CD4-positive, alpha-beta T cell (primary cell): ENCODE measurements around the gene AICDA. TPM values are rescaled to one million over a fixed set of nuclear protein-coding genes. Genes with fewer than 3 reads are reported as not detected.

Experiments used
- ATAC-seq: fragments of 200-7000 bp; cut with Tn5 transposase; one replicate; pipeline ENCODE4 v1.10.0; 2022; ENCODE audit warnings: mild to moderate bottlenecking; ENCODE audit not compliant: poor library complexity
- CTCF ChIA-PET: fragments of 350-600 bp; sonication (Branson Sonifier 250); formaldehyde crosslinking; loops from one replicate; lab custom pipeline; 2021; ENCODE audit warnings: antibody characterized with exemption, inconsistent platforms; lab: Charles Lee
- POLR2A ChIA-PET: fragments of 350-600 bp; sonication (Branson Sonifier 250); formaldehyde crosslinking; loops from one replicate; lab custom pipeline; 2021; ENCODE audit warnings: antibody characterized with exemption, inconsistent platforms; lab: Charles Lee
- DNase-seq, 14 experiments: peaks; one replicate each; pipeline ENCODE4 v3.0.0-alpha.2; 2013 to 2020; ENCODE audit warnings: mixed read lengths in 2 of 14
- H3K27ac ChIP-seq, 2 donors: one replicate each; pipeline versions ENCODE4 v1.5.1 to v1.7.0; 2013; ENCODE audit warnings: low read length in 2 of 2, low read depth in 1 of 2, mild to moderate bottlenecking in 1 of 2
- H3K27me3 ChIP-seq, 2 experiments: 1 replicate in 1 of 2; 2 replicates in 1 of 2; pipeline versions ENCODE4 v1.6.1 to v1.7.0; 2013; ENCODE audit warnings: low read length in 2 of 2, control low read depth in 1 of 2, mild to moderate bottlenecking in 1 of 2, moderate library complexity in 1 of 2; ENCODE audit not compliant: insufficient read depth in 2 of 2, control insufficient read depth in 1 of 2
- H3K36me3 ChIP-seq: one replicate; pipeline ENCODE4 v1.6.1; 2013; ENCODE audit warnings: low read length, control low read depth; ENCODE audit not compliant: insufficient read depth
- H3K4me1 ChIP-seq: one replicate; pipeline ENCODE4 v1.6.1; 2013; ENCODE audit warnings: low read length, control low read depth; ENCODE audit not compliant: insufficient read depth
- H3K4me3 ChIP-seq: one replicate; pipeline ENCODE4 v1.5.1; 2013; ENCODE audit warnings: mild to moderate bottlenecking, low read length, moderate library complexity
- H3K9me3 ChIP-seq, 2 experiments: 1 replicate in 1 of 2; 2 replicates in 1 of 2; pipeline versions ENCODE4 v1.6.1 to v1.7.0; 2013; ENCODE audit warnings: low read length in 2 of 2, mild to moderate bottlenecking in 2 of 2, control low read depth in 1 of 2, moderate library complexity in 1 of 2; ENCODE audit not compliant: control insufficient read depth in 1 of 2, insufficient read depth in 1 of 2
- H3K27ac Mint-ChIP-seq: one replicate; pipeline ENCODE4 v1.8.0; 2020; ENCODE audit warnings: mixed read lengths
- H3K27me3 Mint-ChIP-seq: one replicate; pipeline ENCODE4 v1.8.0; 2021; ENCODE audit warnings: mixed read lengths
- H3K36me3 Mint-ChIP-seq: one replicate; pipeline ENCODE4 v1.8.0; 2021; ENCODE audit warnings: low read depth, mixed read lengths
- H3K4me1 Mint-ChIP-seq: one replicate; pipeline ENCODE4 v1.8.0; 2021; ENCODE audit warnings: low read depth, mixed read lengths
- H3K4me3 Mint-ChIP-seq: one replicate; pipeline ENCODE4 v1.8.0; 2020; ENCODE audit warnings: mild to moderate bottlenecking, mixed read lengths
- H3K9me3 Mint-ChIP-seq: one replicate; pipeline ENCODE4 v1.8.0; 2020; ENCODE audit warnings: mixed read lengths
- CTCF ChIP-seq: fragments of 200-600 bp; IDR thresholded peaks from one replicate; pipeline ENCODE4 v1.8.0; 2022; ENCODE audit warnings: antibody characterized with exemption, mild to moderate bottlenecking
- intact Hi-C, 2 experiments: fragments of 100-400 bp; cut with DNase I in 1 of 2; cut with micrococcal nuclease in 1 of 2; formaldehyde crosslinking; loops; one replicate each; pipeline versions ENCODE4 v1.15.1 to v1.9.0; 2023 to 2025; cut with DNase I, micrococcal nuclease
- total RNA-seq, 174 experiments: library from RNA in 2 of 174; stranded (reverse) in 2 of 174; gene quantifications; one replicate each; pipeline ENCODE4 v1.2.3 and lab custom pipeline; 2021 to 2026

AICDA gene
- total RNA-seq, 2 experiments from 2014 or later, result not detected

- intact Hi-C loops, result no loop called here
- H3K27ac Mint-ChIP-seq, result no peak overlapping the region
Measured at GRCh38 chr12:8639936-8640335, 27.3 kb upstream of the AICDA start.

GRCh38 chr12:8638951-8639350 lies 26.3 kb upstream of the AICDA start:
- CTCF ChIA-PET, result no interaction called here
- POLR2A ChIA-PET, result no interaction called here
- Mint-ChIP-seq H3K27me3 (no peaks in the 10 kb centered on the region), H3K4me3 (no peak overlapping the region), H3K4me1 (peaks cover 6% of the 10 kb centered on the region), H3K9me3 (peaks cover 3% of the 10 kb centered on the region), H3K36me3 (no peaks in the 10 kb centered on the region), H3K27ac (no peak overlapping the region)
- H3K36me3 ChIP-seq, result no peaks in the 10 kb centered on the region
- DNase-seq (no peak), ATAC-seq (no peak)
- H3K9me3 ChIP-seq, result peaks cover 0 to 8% of the 10 kb centered on the region in 2 experiments
- TF ChIP-seq CTCF, result no peak
- intact Hi-C loops, result no loop called here
- no peaks in the 10 kb centered on the region for H3K27me3 ChIP-seq
- H3K4me3 ChIP-seq, result no peak overlapping the region
- no peak overlapping the region for H3K27ac ChIP-seq
- H3K4me1 ChIP-seq, result no peaks in the 10 kb centered on the region

More at GRCh38 chr12:8639936-8640335, 27.3 kb upstream of the AICDA start:
- ChIA-PET POLR2A (interaction anchor here (0.5 kb wide), 1 partner anchor 573 kb away, joined by 4 read pairs; no protein-coding TSS in a partner anchor), CTCF (no interaction called here)
- no peak for TF ChIP-seq CTCF
- H3K27me3 Mint-ChIP-seq, result no peaks in the 10 kb centered on the region
- Histone ChIP-seq H3K27ac (no peak overlapping the region), H3K27me3 (no peaks in the 10 kb centered on the region), H3K36me3 (no peaks in the 10 kb centered on the region), H3K4me1 (peaks cover 9% of the 10 kb centered on the region), H3K9me3 (peaks cover 0 to 8% of the 10 kb centered on the region in 2 experiments), H3K4me3 (no peak overlapping the region)
- H3K36me3 Mint-ChIP-seq, result no peaks in the 10 kb centered on the region
- no peak for DNase-seq
- peaks cover 3% of the 10 kb centered on the region for H3K9me3 Mint-ChIP-seq
- peaks cover 16% of the 10 kb centered on the region for H3K4me1 Mint-ChIP-seq
- H3K4me3 Mint-ChIP-seq, result no peak overlapping the region
- no peak for ATAC-seq

- ChIA-PET POLR2A (no interaction called here), CTCF (interaction anchor here (0.6 kb wide), 1 partner anchor 19 kb away, joined by 3 read pairs; no protein-coding TSS in a partner anchor)
- Histone ChIP-seq H3K27me3 (no peaks in the 10 kb centered on the region), H3K4me1 (no peaks in the 10 kb centered on the region), H3K36me3 (no peaks in the 10 kb centered on the region), H3K9me3 (peaks cover 0 to 8% of the 10 kb centered on the region in 2 experiments), H3K27ac (no peak overlapping the region), H3K4me3 (no peak overlapping the region)
- no peaks in the 10 kb centered on the region for H3K9me3 Mint-ChIP-seq
- intact Hi-C loops, result no loop called here
- DNase-seq, result no peak
- H3K4me1 Mint-ChIP-seq, result no peaks in the 10 kb centered on the region
- H3K27me3 Mint-ChIP-seq, result no peaks in the 10 kb centered on the region
- H3K36me3 Mint-ChIP-seq, result no peaks in the 10 kb centered on the region
- H3K27ac Mint-ChIP-seq, result no peak overlapping the region
- no peak overlapping the region for H3K4me3 Mint-ChIP-seq
- no peak for ATAC-seq
- no peak for TF ChIP-seq CTCF
Measured at GRCh38 chr12:8637666-8638065, 25.0 kb upstream of the AICDA start.
